C4-2B (cell line): ENCODE results near the gene GIMAP1.
"Not testable (repeated sequence)": the region's sequence is repeated elsewhere in the genome, so short reads cannot be mapped to it uniquely, and the experiment has no call there.

ENCODE experiments used
- H3K27ac ChIP-seq: fragments of 450-650 bp; 2 replicates; pipeline ENCODE4 v1.5.1; 2017
- CTCF ChIP-seq: fragments of 450-650 bp; conservative IDR thresholded peaks from 2 replicates; pipeline ENCODE4 v1.5.1; 2017; ENCODE audit warnings: mild to moderate bottlenecking
- ZFX ChIP-seq: fragments of 450-650 bp; IDR thresholded peaks from 2 replicates; pipeline ENCODE4 v1.6.1; 2017

The GIMAP1 gene

GRCh38 chr7:150716368-150716767 is at the start of gene GIMAP1:
Gene GIMAP1 (plus strand): TSS chr7:150716613. CDS start chr7:150719048, 2,435 bp downstream.
- TF ChIP-seq CTCF: no peak
- TF ChIP-seq ZFX: no peak
- H3K27ac ChIP-seq: no peak within 1 kb of the TSS

- TF ChIP-seq ZFX (no peak), CTCF (no peak)
Observed at GRCh38 chr7:150668472-150668911, 47.9 kb upstream of the GIMAP1 start.

GRCh38 chr7:150668977-150669376 is 47.4 kb upstream of the GIMAP1 start:
- no peak for TF ChIP-seq ZFX
- no peak for TF ChIP-seq CTCF
- H3K27ac ChIP-seq: no peak overlapping the region

More at GRCh38 chr7:150668472-150668911, 47.9 kb upstream of the GIMAP1 start:
- H3K27ac ChIP-seq: no peak overlapping the region

- not testable (repeated sequence) for H3K27ac ChIP-seq
Observed at GRCh38 chr7:150671798-150672585, 44.4 kb upstream of the GIMAP1 start.

GRCh38 chr7:150675714-150676113 is 40.7 kb upstream of the GIMAP1 start:
- no peak for TF ChIP-seq CTCF
- TF ChIP-seq ZFX: no peak
- no peak overlapping the region for H3K27ac ChIP-seq

GRCh38 chr7:150676276-150676675 is 40.1 kb upstream of the GIMAP1 start:
- not testable (repeated sequence) for H3K27ac ChIP-seq

GRCh38 chr7:150676854-150677253 is 39.6 kb upstream of the GIMAP1 start:
- H3K27ac ChIP-seq: not testable (repeated sequence)

GRCh38 chr7:150678601-150679000 is 37.8 kb upstream of the GIMAP1 start:
- not testable (repeated sequence) for H3K27ac ChIP-seq

- not testable (repeated sequence) for H3K27ac ChIP-seq
Observed at GRCh38 chr7:150680364-150680763, 36.0 kb upstream of the GIMAP1 start.

- no peak for TF ChIP-seq ZFX
- TF ChIP-seq CTCF: peak; percentile 28
- H3K27ac ChIP-seq: peak within 1 kb of the TSS; percentile 34; the same call in 1 of the 2 replicates
Observed at GRCh38 chr7:150685219-150686029, 31.0 kb upstream of the GIMAP1 start, which contains the start of gene GIMAP2. Gene GIMAP2 (plus strand): TSS chr7:150685706. CDS start chr7:150687060, 1,354 bp downstream.
